GM18505 (cell line): ENCODE data around the gene RD3L.
A peak's percentile ranks its signal among the peaks of the same experiment; 100 is the strongest.
"Not testable (repeated sequence)": the region's sequence is repeated elsewhere in the genome, so short reads cannot be mapped to it uniquely, and the experiment has no call there.

ENCODE experiments used
- ATAC-seq: cut with Tn5 transposase; IDR thresholded peaks from one replicate; pipeline ENCODE4 v1.9.1; 2021; ENCODE audit not compliant: unreplicated experiment
- POLR2A ChIP-seq: IDR thresholded peaks from 4 replicates; pipeline ENCODE4 v1.6.1; 2011; ENCODE audit warnings: borderline replicate concordance; ENCODE audit not compliant: insufficient read depth, insufficient read length; ENCODE audit errors: extremely low read depth

The RD3L gene

GRCh38 chr14:103946975-103947374 is 4.6 kb upstream of the RD3L start:
- no peak for TF ChIP-seq POLR2A

DNA sequence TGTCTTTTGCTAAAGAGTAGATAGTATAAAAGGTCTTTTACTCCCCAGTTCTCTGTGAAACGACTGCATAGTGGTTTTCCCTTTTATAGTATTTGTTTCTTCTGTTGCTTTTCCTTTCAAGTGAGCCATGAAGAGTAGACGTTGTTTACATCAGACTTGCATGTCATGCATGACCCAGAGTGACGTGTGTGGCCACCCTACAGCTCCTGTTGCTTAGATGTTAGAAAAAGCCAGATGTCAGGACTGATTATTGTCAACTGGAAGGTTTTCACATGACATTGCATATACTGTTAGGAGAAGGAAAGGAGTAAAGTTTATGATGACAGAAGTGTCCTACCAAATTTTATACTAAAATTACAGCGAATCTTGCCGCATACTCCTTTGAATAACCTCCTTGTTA is 1.3 kb upstream of the RD3L start:
- no peak for TF ChIP-seq POLR2A
- ATAC-seq, result no peak

More at GRCh38 chr14:103946975-103947374, 4.6 kb upstream of the RD3L start:
- ATAC-seq, result no peak

DNA sequence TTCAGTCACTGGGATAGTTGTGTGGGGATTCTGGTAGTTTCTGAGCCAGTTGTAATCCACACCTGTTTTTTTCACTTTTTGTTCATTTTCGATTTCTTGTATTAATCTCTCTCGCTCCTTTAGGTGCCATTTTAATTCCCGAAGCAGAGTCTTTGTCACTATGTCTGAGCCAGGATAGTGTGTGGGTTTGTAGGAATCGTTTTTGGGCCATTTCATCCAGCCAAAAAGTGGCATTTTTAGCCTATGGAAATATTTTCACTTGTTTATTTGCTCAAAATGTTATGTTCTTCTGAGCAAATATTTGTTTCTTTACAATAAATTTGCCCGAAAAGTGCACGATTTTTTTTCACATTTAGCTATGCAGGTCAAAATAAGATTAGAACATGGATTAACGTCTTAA is 867 bp downstream of the RD3L start:
- no peak for TF ChIP-seq POLR2A
- ATAC-seq, result no peak

GRCh38 chr14:103935102-103935501 is 7.2 kb downstream of the RD3L start:
- TF ChIP-seq POLR2A, result no peak
- ATAC-seq, result no peak

- ATAC-seq, result no peak
- TF ChIP-seq POLR2A, result no peak
These were observed 9.4 kb downstream of the RD3L start for GRCh38 chr14:103932791-103933490.

GRCh38 chr14:103931422-103931821 is 10.9 kb downstream of the RD3L start:
- ATAC-seq, result no peak
- no peak for TF ChIP-seq POLR2A

DNA sequence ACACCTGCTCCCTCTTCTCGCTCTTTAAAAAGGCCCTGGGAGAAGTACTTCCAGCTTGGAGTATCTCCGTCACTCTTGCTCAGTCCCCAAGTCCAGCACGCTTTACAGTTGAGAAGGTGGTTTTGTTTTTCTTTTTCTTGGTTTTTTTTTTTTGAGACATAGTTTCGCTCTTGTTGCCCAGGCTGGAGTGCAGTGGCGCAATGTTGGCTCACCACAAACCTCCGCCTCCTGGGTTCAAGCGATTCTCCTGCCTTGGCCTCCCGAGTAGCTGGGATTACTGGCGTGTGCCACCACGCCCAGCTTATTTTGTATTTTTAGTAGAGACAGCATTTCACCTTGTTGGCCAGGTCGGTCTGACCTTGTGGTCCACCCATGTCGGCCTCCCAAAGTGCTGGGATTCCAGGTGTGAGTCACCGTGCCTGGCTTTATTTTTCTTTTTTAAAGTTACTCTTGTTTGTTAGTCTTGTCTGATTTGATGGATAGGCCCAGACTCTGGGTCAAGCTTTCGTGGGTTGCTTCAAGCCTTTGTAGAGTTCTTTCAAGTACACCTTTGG is 12.2 kb downstream of the RD3L start:
- ATAC-seq, result no peak

GRCh38 chr14:103928011-103928890 is 14.1 kb downstream of the RD3L start, which contains the start of gene TDRD9:
Gene TDRD9 (plus strand): TSS chr14:103928456. CDS start chr14:103928510, 54 bp downstream.
- no peak for TF ChIP-seq POLR2A
- ATAC-seq, result no peak

More for the DNA sequence above, 12.2 kb downstream of the RD3L start:
- TF ChIP-seq POLR2A, result no peak

DNA sequence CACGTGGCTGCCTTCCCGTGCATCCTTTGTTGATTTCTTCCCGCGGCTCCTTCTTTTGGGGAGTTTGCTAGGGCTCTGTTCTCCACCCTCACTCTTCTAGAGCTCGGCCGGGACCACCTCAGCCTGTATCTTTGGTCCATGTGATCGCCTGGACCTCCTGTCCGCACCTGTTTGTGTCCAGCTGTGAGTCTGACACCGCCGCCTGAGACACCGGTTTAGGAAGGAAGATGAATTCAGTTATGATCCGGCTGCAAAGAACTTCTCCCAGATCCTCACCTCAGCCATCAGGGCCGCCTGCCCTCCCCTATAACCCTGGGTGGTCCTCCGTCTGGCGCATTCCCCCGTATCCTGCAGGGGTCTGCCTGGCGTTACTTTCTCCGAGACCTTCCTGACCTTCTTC is 14.8 kb downstream of the RD3L start:
- TF ChIP-seq POLR2A, result no peak
- ATAC-seq, result no peak

DNA sequence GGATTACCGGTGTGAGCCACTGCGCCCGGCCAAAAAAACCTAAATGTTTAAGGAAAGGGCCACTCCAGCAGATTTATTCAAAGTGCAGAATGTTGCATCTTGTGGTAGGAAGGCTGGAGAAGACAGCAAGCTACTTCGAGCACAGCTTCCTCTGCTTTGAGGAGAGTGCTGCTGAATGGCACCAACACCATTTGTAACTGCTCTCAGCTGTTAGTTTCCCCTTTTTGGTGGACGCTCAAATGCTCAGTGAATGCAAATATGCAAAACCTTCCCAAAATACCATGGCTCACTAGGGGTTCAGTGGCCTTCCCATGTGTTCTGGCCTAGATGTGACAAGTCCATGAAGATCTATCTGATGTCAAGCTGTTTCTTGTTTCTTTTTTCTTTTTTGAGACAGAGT is 17.0 kb downstream of the RD3L start:
- no peak for ATAC-seq
- no peak for TF ChIP-seq POLR2A

GRCh38 chr14:103923863-103924262 is 18.5 kb downstream of the RD3L start:
- no peak for ATAC-seq
- no peak for TF ChIP-seq POLR2A

DNA sequence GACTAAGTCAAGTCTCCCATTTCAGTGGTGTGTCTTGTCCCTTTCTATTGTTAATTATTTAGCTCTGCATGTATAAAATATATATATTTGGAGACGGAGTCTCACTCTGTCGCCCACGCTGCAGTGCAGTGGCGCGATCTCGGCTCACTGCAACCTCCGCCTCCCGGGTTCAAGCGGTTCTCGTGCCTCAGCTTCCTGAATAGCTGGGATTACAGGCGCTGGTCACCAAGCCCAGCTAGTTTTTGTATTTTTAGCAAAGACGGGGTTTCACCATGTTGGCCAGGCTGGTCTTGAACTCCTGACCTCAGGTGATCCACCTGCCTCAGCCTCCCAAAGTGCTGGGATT is 20.5 kb downstream of the RD3L start:
- not testable (repeated sequence) for ATAC-seq

GRCh38 chr14:103920981-103921854 is 21.1 kb downstream of the RD3L start:
- ATAC-seq, result peak; percentile 95
- peak; percentile 93 for TF ChIP-seq POLR2A

DNA sequence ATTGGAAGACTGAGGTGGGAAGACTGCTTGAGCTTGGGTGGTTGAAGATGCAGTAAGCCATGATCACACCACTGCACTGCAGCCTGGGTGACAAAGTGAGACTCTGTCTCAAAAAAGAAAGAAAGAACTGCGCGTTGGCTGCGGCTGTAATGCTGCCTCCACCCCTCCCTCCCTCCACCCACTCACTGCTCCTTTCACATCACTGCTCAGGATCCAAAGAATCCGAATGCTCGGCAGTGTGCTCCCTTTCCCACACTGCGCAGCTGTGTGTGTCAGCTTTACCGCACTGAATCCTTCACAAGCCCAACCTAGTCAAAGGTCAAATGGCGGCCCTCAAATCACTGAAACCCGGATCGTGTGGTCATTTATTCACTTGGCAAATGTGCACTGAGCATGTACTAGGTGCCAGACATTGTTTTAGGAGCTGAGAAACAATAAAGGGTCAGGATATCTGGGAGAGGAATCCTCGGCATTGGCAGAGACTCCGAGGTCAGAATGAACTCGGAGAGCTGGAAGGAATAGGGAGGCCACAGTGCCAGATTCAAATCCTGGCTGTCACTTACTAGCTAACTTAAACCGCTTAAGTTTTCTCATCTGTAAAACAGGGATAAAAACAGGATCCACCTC is 25.6 kb downstream of the RD3L start:
- no peak for TF ChIP-seq POLR2A
- ATAC-seq, result no peak
